K562 (cell line): ENCODE measurements around the gene HTT-AS. TPM values are rescaled to one million over a fixed set of nuclear protein-coding genes. Genes with fewer than 3 reads are reported as not detected.

Experiments
- ATAC-seq: fragments of 200-7000 bp; cut with Tn5 transposase; 3 replicates; pipeline ENCODE4 v1.9.1; 2020; ENCODE audit warnings: moderate library complexity
- BruUV-seq: library from RNA; stranded (reverse); fragments of 400-500 nt; replicated peaks from 2 replicates; lab custom pipeline; 2021; lab: Mats Ljungman, UMichigan
- CTCF ChIA-PET: fragments of 300-600 bp; formaldehyde crosslinking; extraction: SDS; loops from one replicate; lab custom pipeline; 2021; ENCODE audit warnings: low intra/inter-chr PET ratio; lab: Yijun Ruan, JAX
- POLR2A ChIA-PET: fragments of 300-600, 350-650 bp; sonication (Branson Sonifier 250); formaldehyde crosslinking; extraction: SDS; loops from one replicate; lab custom pipeline; 2021; ENCODE audit warnings: antibody characterized with exemption, inconsistent platforms; lab: Yijun Ruan, JAX
- DNase-seq, 4 experiments: peaks; one replicate each; pipeline versions ENCODE4 v3.0.0 to v3.0.0-alpha.2; 2011 to 2018; ENCODE audit warnings: low spot score in 3 of 4, mixed read lengths in 3 of 4; ENCODE audit errors: extremely low read depth in 1 of 4
- FAIRE-seq: peaks from 2 replicates; lab custom pipeline; 2011; peaks lifted over from hg19 to GRCh38; lab: Jason Lieb, UNC
- H2AFZ ChIP-seq: 2 replicates; pipeline ENCODE4 v1.6.0; 2011; ENCODE audit warnings: low read depth, low read length, control low read depth, inconsistent platforms
- H3K27ac ChIP-seq: fragments of 200-600 bp; 3 replicates; pipeline ENCODE4 v1.8.0; 2011; ENCODE audit warnings: low read depth, mild to moderate bottlenecking, control low read depth, inconsistent platforms, low read length, moderate library complexity, mixed read lengths; ENCODE audit errors: extremely low read depth
- H3K27me3 ChIP-seq, 2 experiments: fragments of 300-600 bp in 1 of 2; 2 replicates in 1 of 2; 3 replicates in 1 of 2; pipeline versions ENCODE4 v1.6.0 to v1.8.0; 2011; ENCODE audit warnings: inconsistent platforms in 2 of 2, low read length in 2 of 2, mild to moderate bottlenecking in 1 of 2, mixed read lengths in 1 of 2, moderate library complexity in 1 of 2; ENCODE audit not compliant: control insufficient read depth in 2 of 2, insufficient read depth in 2 of 2
- H3K36me3 ChIP-seq: fragments of 300-600 bp; 3 replicates; pipeline ENCODE4 v1.8.0; 2011; ENCODE audit warnings: mild to moderate bottlenecking, low read length, inconsistent platforms; ENCODE audit not compliant: control insufficient read depth, insufficient read depth
- H3K4me1 ChIP-seq, 2 experiments: fragments of 200-600 bp in 1 of 2; replicated peaks in 1 of 2; 2 replicates in 1 of 2; 3 replicates in 1 of 2; pipeline versions ENCODE4 v1.5.1 to v1.8.0; 2011; ENCODE audit warnings: inconsistent platforms in 2 of 2, low read length in 2 of 2, mild to moderate bottlenecking in 1 of 2, mixed read lengths in 1 of 2, moderate library complexity in 1 of 2; ENCODE audit not compliant: control insufficient read depth in 2 of 2, insufficient read depth in 2 of 2
- H3K4me2 ChIP-seq: 2 replicates; pipeline ENCODE4 v1.6.1; 2011; ENCODE audit warnings: low read length, control low read depth, inconsistent platforms, mixed read lengths; ENCODE audit not compliant: insufficient read depth
- H3K4me3 ChIP-seq: fragments of 200-600 bp; sonication (generic), shearing (Covaris generic); 2 replicates; pipeline ENCODE4 v1.5.1; 2016; ENCODE audit warnings: control low read depth, inconsistent platforms
- H3K79me2 ChIP-seq: fragments of 200-600 bp; 3 replicates; pipeline ENCODE4 v1.8.0; 2011; ENCODE audit warnings: low read length, inconsistent platforms; ENCODE audit not compliant: control insufficient read depth, insufficient read depth
- H3K9ac ChIP-seq, 2 experiments: 2 replicates each; pipeline versions ENCODE4 v1.6.0 to v1.6.1; 2011; ENCODE audit warnings: low read depth in 2 of 2, low read length in 2 of 2, control low read depth in 1 of 2, inconsistent platforms in 1 of 2, mild to moderate bottlenecking in 1 of 2, mixed read lengths in 1 of 2; ENCODE audit not compliant: insufficient read depth in 1 of 2
- H3K9me1 ChIP-seq: one replicate; pipeline ENCODE4 v1.6.0; 2011; ENCODE audit warnings: inconsistent platforms, mild to moderate bottlenecking, low read length, moderate library complexity; ENCODE audit not compliant: control insufficient read depth, insufficient read depth
- H3K9me3 ChIP-seq: replicated peaks from 2 replicates; pipeline ENCODE4 v1.5.1; 2011; ENCODE audit warnings: low read depth, low read length, inconsistent platforms; ENCODE audit not compliant: control insufficient read depth, insufficient read depth
- H4K20me1 ChIP-seq: replicated peaks from 2 replicates; pipeline ENCODE4 v1.6.1; 2011; ENCODE audit warnings: low read length, inconsistent platforms, mixed read lengths; ENCODE audit not compliant: control insufficient read depth, insufficient read depth
- E2F3 ChIP-seq: fragments of 250-450 bp; sonication (Bioruptor Pico); IDR thresholded peaks from 2 replicates; pipeline ENCODE4 v1.4.0; 2020; ENCODE audit warnings: mild to moderate bottlenecking
- ESRRA ChIP-seq: fragments of 450-650 bp; IDR thresholded peaks from 2 replicates; pipeline ENCODE4 v1.6.1; 2014; ENCODE audit warnings: low read depth, mild to moderate bottlenecking, moderate library complexity, borderline replicate concordance
- FOXO4 ChIP-seq: fragments of 450-650 bp; formaldehyde crosslinking; IDR thresholded peaks from 2 replicates; pipeline ENCODE4 v1.4.0; 2020; ENCODE audit warnings: mild to moderate bottlenecking, moderate library complexity
- FUS ChIP-seq: fragments of 200-400 bp; formaldehyde crosslinking; optimal IDR thresholded peaks from 2 replicates; pipeline ENCODE3; 2017; ENCODE audit warnings: low read depth, low read length
- HDGF ChIP-seq: fragments of 450-650 bp; IDR thresholded peaks from 2 replicates; pipeline ENCODE4 v1.6.1; 2016
- MAFK ChIP-seq: IDR thresholded peaks from 2 replicates; pipeline ENCODE4 v1.6.1; 2011; ENCODE audit warnings: low read length, improper control_type of control experiment
- NCOA4 ChIP-seq: fragments of 450-650 bp; IDR thresholded peaks from 2 replicates; pipeline ENCODE4 v1.6.1; 2018; ENCODE audit warnings: mild to moderate bottlenecking; ENCODE audit not compliant: partially characterized antibody
- NR0B1 ChIP-seq: fragments of 450-650 bp; IDR thresholded peaks from one replicate; pipeline ENCODE4 v1.6.1; 2018; ENCODE audit warnings: mild to moderate bottlenecking, moderate library complexity; ENCODE audit not compliant: partially characterized antibody
- TEAD1 ChIP-seq, 2 experiments: fragments of 450-650 bp in 1 of 2; sonication (generic) in 1 of 2; formaldehyde crosslinking; IDR thresholded peaks; 2 replicates each; pipeline versions ENCODE4 v1.4.0 to v1.8.0; 2020 to 2022; ENCODE audit warnings: mild to moderate bottlenecking in 2 of 2, missing genetic modification reagents in 1 of 2
- ZBTB33 ChIP-seq: sonication (generic); formaldehyde crosslinking; IDR thresholded peaks from 2 replicates; pipeline ENCODE4 v1.8.1; 2023; ENCODE audit warnings: mild to moderate bottlenecking, missing genetic modification reagents
- ZKSCAN3 ChIP-seq: fragments of 250-450 bp; sonication (Bioruptor Pico); IDR thresholded peaks from 2 replicates; pipeline ENCODE4 v1.4.0; 2020
- ZNF551 ChIP-seq: fragments of 250-450 bp; sonication (Bioruptor Pico); IDR thresholded peaks from 2 replicates; pipeline ENCODE4 v1.5.0; 2021; ENCODE audit warnings: mild to moderate bottlenecking, moderate library complexity
- WGBS: fragments of 100-300 bp; shearing (Covaris generic); methylation state at CpG from one replicate; pipeline ENCODE4 v1.1.6; 2016; ENCODE audit warnings: low coverage, mixed read lengths; ENCODE audit not compliant: insufficient coverage; ENCODE audit errors: missing lambda C conversion rate; 5-methylcytosine and 5-hydroxymethylcytosine counted together
- in situ Hi-C: fragments of 300-500 bp; cut with MboI; formaldehyde crosslinking; loops from 4 replicates; pipeline ENCODE4 v1.15.0; 2018; ENCODE audit warnings: inconsistent platforms, mixed read lengths
- intact Hi-C: fragments of 100-400 bp; cut with micrococcal nuclease; formaldehyde crosslinking; loops from 2 replicates; pipeline ENCODE4 v1.14.2; 2022
- polyA plus RNA-seq, 8 experiments: library from polyadenylated mRNA; depleted of rRNA in 4 of 8; stranded (reverse) in 5 of 8; unstranded in 3 of 8; fragments of >200 nt; fragmentation: Nextera tagmentation in 2 of 8; fragmentation: Illumina TruSeq in 1 of 8; extraction: Ambion mirVana in 2 of 8; extraction: Trizol in 1 of 8; gene quantifications; 2 replicates each; pipeline versions ENCODE4 v1.2.1 to v1.2.3, GENCODE V29; 2011 to 2014; ENCODE audit warnings: inconsistent platforms in 1 of 8, missing spikeins in 1 of 8
- total RNA-seq, 7 experiments: library from RNA; depleted of rRNA in 6 of 7; stranded (reverse); fragments of >200 nt in 6 of 7; fragmentation: Illumina TruSeq in 2 of 7; extraction: Trizol in 2 of 7; gene quantifications; 2 replicates each; pipeline versions ENCODE4 v1.2.1 to v1.2.3, GENCODE V29; 2011 to 2021; ENCODE audit warnings: low replicate concordance in 1 of 7
- TF ChIP-seq, protein P1 (sequence below): fragments of 450-650 bp; IDR thresholded peaks from 2 replicates; pipeline ENCODE4 v1.6.1; 2016

Gene HTT-AS
- total and polyA plus RNA-seq, 9 of the 15 experiments (the other 6 are each of a cell fraction or from before 2014, with no cell fraction given), result not detected

DNA sequence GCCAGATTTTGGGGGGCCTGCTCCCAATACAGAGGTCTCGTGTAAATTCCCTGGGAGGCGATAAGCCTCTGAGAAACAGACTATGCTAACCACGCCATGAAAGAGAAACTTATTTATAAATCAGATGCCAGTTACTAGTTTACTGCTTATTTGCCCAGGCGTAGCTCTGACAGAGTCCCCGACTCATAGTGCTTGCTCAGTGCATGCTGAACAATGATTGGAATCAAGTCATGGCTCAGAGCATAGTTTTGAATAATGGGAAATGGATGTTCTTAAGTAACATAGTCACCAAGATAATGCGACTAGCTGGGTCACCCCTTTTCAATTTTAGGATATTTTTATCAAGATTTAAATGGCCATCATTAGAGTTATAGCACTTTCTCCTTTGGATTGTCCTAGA lies 40.0 kb upstream of the HTT-AS start (continued):
- TF ChIP-seq FOXO4 (no peak), FUS (no peak), ZKSCAN3 (CRISPR knock-in tag) (no peak)
- TF ChIP-seq, protein P1, sequence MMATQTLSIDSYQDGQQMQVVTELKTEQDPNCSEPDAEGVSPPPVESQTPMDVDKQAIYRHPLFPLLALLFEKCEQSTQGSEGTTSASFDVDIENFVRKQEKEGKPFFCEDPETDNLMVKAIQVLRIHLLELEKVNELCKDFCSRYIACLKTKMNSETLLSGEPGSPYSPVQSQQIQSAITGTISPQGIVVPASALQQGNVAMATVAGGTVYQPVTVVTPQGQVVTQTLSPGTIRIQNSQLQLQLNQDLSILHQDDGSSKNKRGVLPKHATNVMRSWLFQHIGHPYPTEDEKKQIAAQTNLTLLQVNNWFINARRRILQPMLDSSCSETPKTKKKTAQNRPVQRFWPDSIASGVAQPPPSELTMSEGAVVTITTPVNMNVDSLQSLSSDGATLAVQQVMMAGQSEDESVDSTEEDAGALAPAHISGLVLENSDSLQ, result no peak

GRCh38 chr4:3112609-3113469 lies 38.5 kb upstream of the HTT-AS start:
- ChIA-PET CTCF (no interaction called here), POLR2A (interaction anchor here (0.6 to 1.1 kb wide), 6 partner anchors 10 to 80 kb away, joined by 3 to 4 read pairs (median 3); no protein-coding TSS in a partner anchor)
- Histone ChIP-seq H3K27ac (no peak overlapping the region), H3K9ac (no peak overlapping the region), H2AFZ (no peak overlapping the region), H3K4me3 (no peak overlapping the region), H3K9me3 (no peaks in the 10 kb centered on the region), H3K4me1 (no peaks in the 10 kb centered on the region), H3K9me1 (peaks cover 4% of the 10 kb centered on the region), H3K36me3 (peaks cover 56% of the 10 kb centered on the region), H3K4me2 (no peak overlapping the region), H3K79me2 (no peaks in the 10 kb centered on the region), H3K27me3 (no peaks in the 10 kb centered on the region; a peak in 1 of 5 replicates), H4K20me1 (no peaks in the 10 kb centered on the region)
- ATAC-seq (no peak), DNase-seq (no peak), FAIRE-seq (no peak)
- intact Hi-C loops, result no loop called here
- BruUV-seq, result no TSS peak
- in situ Hi-C loops, result no loop called here
- 84% methylated on average over 5 of the region's 5 CpGs for WGBS
- TF ChIP-seq TEAD1 (CRISPR knock-in tag; IDR thresholded peaks at IDR 0.05) (no peak), ESRRA (no peak), ZNF551 (CRISPR knock-in tag) (no peak), NR0B1 (no peak), ZBTB33 (CRISPR knock-in tag) (no peak), MAFK (peak; percentile 82), E2F3 (CRISPR knock-in tag) (no peak), HDGF (no peak), NCOA4 (no peak)
